ENCODE measurements around the gene SYT6. TPM values are rescaled to one million over a fixed set of nuclear protein-coding genes. Genes with fewer than 3 reads are reported as not detected.

The SYT6 gene
- total RNA-seq, 1 experiment from 2014 or later: 54.2 TPM

- Mint-ChIP-seq H3K4me1 (peaks cover 77% of the 10 kb centered on the region), H3K27ac (no peak overlapping the region), H3K36me3 (peaks cover 81% of the 10 kb centered on the region), H3K4me3 (no peak overlapping the region), H3K9me3 (peaks cover 4% of the 10 kb centered on the region), H3K27me3 (ENCODE audit: low read depth) (no peaks in the 10 kb centered on the region)
- TF ChIP-seq ZBTB43 (CRISPR knock-in tag; IDR thresholded peaks at IDR 0.05): no peak
- no peak for TF ChIP-seq E2F4 (CRISPR knock-in tag; IDR thresholded peaks at IDR 0.05; ENCODE audit: borderline replicate concordance, low read depth)
- no peak for TF ChIP-seq CREB1 (CRISPR knock-in tag; IDR thresholded peaks at IDR 0.05)
- TF ChIP-seq ZNF423 (CRISPR knock-in tag; IDR thresholded peaks at IDR 0.05): no peak
- no peak for TF ChIP-seq NFYB (CRISPR knock-in tag; conservative IDR thresholded peaks at IDR 0.05; ENCODE audit: low read depth)
- no peak for TF ChIP-seq E2F1 (CRISPR knock-in tag; IDR thresholded peaks at IDR 0.05)
- TF ChIP-seq IRF1 (CRISPR knock-in tag; IDR thresholded peaks at IDR 0.05): no peak
- TF ChIP-seq ZNF138 (CRISPR knock-in tag; conservative IDR thresholded peaks at IDR 0.05): no peak
- TF ChIP-seq IRF2 (CRISPR knock-in tag; IDR thresholded peaks at IDR 0.05; ENCODE audit: borderline replicate concordance, low read depth): no peak
- TF ChIP-seq JAZF1 (CRISPR knock-in tag; IDR thresholded peaks at IDR 0.05): no peak
- TF ChIP-seq ZNF671 (CRISPR knock-in tag; IDR thresholded peaks at IDR 0.05): no peak
- TF ChIP-seq ZNF263 (CRISPR knock-in tag; IDR thresholded peaks at IDR 0.05; ENCODE audit: low read depth): no peak
- TF ChIP-seq MXD4 (CRISPR knock-in tag; IDR thresholded peaks at IDR 0.05; ENCODE audit: borderline replicate concordance): no peak
- TF ChIP-seq HMGA2 (CRISPR knock-in tag; IDR thresholded peaks at IDR 0.05): no peak
- no peak for TF ChIP-seq SMAD4 (CRISPR knock-in tag; IDR thresholded peaks at IDR 0.05)
- TF ChIP-seq ATF2 (CRISPR knock-in tag; IDR thresholded peaks at IDR 0.05; ENCODE audit: borderline replicate concordance, low read depth): no peak
- TF ChIP-seq MLX (CRISPR knock-in tag; IDR thresholded peaks at IDR 0.05): no peak
- ATAC-seq (no peak), DNase-seq (ENCODE audit: low spot score) (no peak)
- POLR2A ChIA-PET: no interaction called here
- CTCF ChIA-PET: interaction anchor here (1.0 to 2.2 kb wide), 3 partner anchors 17 to 113 kb away, joined by 3 to 9 read pairs (median 4); partner anchors contain the start of gene OLFML3
Observed at GRCh38 chr1:114092186-114093062, 61.2 kb downstream of the SYT6 start.

GRCh38 chr1:114091711-114092110 lies 62.0 kb downstream of the SYT6 start:
- no peak overlapping the region for H3K4me3 Mint-ChIP-seq
- DNase-seq (ENCODE audit: low spot score): no peak
- peaks cover 77% of the 10 kb centered on the region for H3K4me1 Mint-ChIP-seq
- H3K36me3 Mint-ChIP-seq: peaks cover 79% of the 10 kb centered on the region
- ATAC-seq: no peak
- POLR2A ChIA-PET: no interaction called here
- H3K27me3 Mint-ChIP-seq (ENCODE audit: low read depth): no peaks in the 10 kb centered on the region
- H3K27ac Mint-ChIP-seq: peak overlapping the region; percentile 21
- peaks cover 4% of the 10 kb centered on the region for H3K9me3 Mint-ChIP-seq
- CTCF ChIA-PET: interaction anchor here (1.0 to 2.2 kb wide), 5 partner anchors 13 to 114 kb away, joined by 3 to 9 read pairs (median 4); partner anchors contain the start of gene OLFML3
- no peak for TF ChIP-seq TCF7 (CRISPR knock-in tag; IDR thresholded peaks at IDR 0.05; ENCODE audit: low read depth)
- TF ChIP-seq ATF6 (CRISPR knock-in tag; IDR thresholded peaks at IDR 0.05): no peak
- no peak for TF ChIP-seq E2F5 (CRISPR knock-in tag; IDR thresholded peaks at IDR 0.05)
- no peak for TF ChIP-seq NR3C1 (CRISPR knock-in tag; conservative IDR thresholded peaks at IDR 0.05; ENCODE audit: low read depth)
- no peak for TF ChIP-seq FOXP4 (CRISPR knock-in tag; IDR thresholded peaks at IDR 0.05)
- no peak for TF ChIP-seq ATF1 (CRISPR knock-in tag; IDR thresholded peaks at IDR 0.05)
